RWPE1 (cell line): ENCODE data around the gene CCDC85B.

Experiments
- CTCF ChIA-PET: fragments of 350-600 bp; sonication (Branson Sonifier 250); formaldehyde crosslinking; extraction: SDS; loops from one replicate; lab custom pipeline; 2021; lab: Yijun Ruan, JAX
- POLR2A ChIA-PET: fragments of 400-600 bp; formaldehyde crosslinking; extraction: SDS; loops from one replicate; lab custom pipeline; 2020; ENCODE audit warnings: antibody characterized with exemption; ENCODE audit not compliant: low non-redundant PET; lab: Yijun Ruan, JAX
- DNase-seq: peaks from one replicate; pipeline ENCODE4 v3.0.0; 2012; ENCODE audit warnings: low spot score
- H3K27ac ChIP-seq: fragments of 450-650 bp; 2 replicates; pipeline ENCODE4 v1.5.1; 2017
- TF ChIP-seq, protein P1 (sequence below): fragments of 450-650 bp; conservative IDR thresholded peaks from 2 replicates; pipeline ENCODE4 v1.5.1; 2017; ENCODE audit warnings: low read depth, mild to moderate bottlenecking

CCDC85B gene

DNA sequence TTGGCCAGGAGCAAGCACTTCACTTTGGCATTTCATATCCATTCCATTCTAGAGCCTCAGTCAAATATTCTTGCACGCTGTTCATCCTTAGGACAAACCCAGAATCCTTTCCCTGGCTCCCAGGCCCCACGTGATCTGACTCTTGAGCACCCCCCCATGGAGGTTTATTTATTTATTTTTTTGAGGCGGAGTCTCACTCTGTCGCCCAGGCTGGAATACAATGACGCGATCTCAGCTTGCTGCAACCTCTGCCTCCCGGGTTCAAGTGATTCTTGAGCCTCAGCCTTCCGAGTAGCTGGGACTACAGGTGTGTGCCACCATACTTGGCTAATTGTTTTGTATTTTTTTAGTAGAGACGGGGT lies 42.1 kb downstream of the CCDC85B start:
- TF ChIP-seq, protein P1, sequence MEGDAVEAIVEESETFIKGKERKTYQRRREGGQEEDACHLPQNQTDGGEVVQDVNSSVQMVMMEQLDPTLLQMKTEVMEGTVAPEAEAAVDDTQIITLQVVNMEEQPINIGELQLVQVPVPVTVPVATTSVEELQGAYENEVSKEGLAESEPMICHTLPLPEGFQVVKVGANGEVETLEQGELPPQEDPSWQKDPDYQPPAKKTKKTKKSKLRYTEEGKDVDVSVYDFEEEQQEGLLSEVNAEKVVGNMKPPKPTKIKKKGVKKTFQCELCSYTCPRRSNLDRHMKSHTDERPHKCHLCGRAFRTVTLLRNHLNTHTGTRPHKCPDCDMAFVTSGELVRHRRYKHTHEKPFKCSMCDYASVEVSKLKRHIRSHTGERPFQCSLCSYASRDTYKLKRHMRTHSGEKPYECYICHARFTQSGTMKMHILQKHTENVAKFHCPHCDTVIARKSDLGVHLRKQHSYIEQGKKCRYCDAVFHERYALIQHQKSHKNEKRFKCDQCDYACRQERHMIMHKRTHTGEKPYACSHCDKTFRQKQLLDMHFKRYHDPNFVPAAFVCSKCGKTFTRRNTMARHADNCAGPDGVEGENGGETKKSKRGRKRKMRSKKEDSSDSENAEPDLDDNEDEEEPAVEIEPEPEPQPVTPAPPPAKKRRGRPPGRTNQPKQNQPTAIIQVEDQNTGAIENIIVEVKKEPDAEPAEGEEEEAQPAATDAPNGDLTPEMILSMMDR = no peak

DNA sequence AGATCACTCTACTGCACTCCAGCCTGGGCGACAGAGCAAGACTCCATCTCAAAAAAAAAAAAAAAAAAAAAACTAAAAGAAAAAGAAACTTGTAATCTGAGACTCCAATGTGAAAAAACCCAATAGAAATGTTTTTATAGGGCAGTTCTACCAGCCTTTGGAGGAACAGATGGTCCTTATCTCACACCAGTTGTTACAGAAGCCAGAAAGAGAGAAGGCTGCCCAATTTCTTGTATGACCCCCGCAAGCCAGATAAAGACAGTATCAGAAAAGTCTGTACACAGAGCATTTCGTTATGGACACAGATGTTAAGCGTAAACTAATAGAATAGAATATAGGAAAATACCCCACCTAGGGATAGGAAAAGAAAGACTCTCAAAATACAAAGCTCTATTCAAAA lies 43.5 kb downstream of the CCDC85B start:
- no peak for DNase-seq
- POLR2A ChIA-PET = no interaction called here
- no peak overlapping the region for H3K27ac ChIP-seq
- TF ChIP-seq, protein P1 = no peak
- CTCF ChIA-PET = interaction anchor here (0.6 kb wide), 1 partner anchor 112 kb away, joined by 3 read pairs; no protein-coding TSS in a partner anchor

More for the DNA sequence above, 42.1 kb downstream of the CCDC85B start:
- ChIA-PET CTCF (interaction anchor here (0.7 to 1.0 kb wide), 3 partner anchors 90 to 267 kb away, joined by 3 to 4 read pairs (median 3); no protein-coding TSS in a partner anchor), POLR2A (no interaction called here)
- no peak for DNase-seq
- no peak overlapping the region for H3K27ac ChIP-seq

DNA sequence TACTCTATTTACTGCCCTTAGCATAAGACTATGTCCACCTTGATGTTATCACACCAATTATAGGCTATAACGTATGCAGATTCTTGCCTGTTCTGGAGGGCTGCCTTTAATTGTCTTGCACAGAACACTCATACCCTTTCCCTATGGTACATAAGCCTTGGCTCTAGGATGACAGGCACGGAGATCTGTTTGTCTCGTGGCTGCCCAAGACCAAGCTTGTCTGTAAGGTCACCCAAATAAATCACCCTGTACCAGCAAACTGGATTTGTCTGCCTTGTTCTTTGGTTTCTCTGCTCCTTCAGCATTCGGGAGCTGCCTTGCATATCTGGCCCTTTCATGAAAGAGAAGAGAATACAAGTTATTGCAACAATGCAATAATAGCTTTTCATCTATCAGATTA lies 47.3 kb downstream of the CCDC85B start:
- TF ChIP-seq, protein P1 = no peak
- POLR2A ChIA-PET = no interaction called here
- no peak for DNase-seq
- no peak overlapping the region for H3K27ac ChIP-seq
- CTCF ChIA-PET = no interaction called here
